Peyer's patch (tissue), 4 donors: ENCODE results near the gene OCRL. TPM values are rescaled to one million over a fixed set of nuclear protein-coding genes. Genes with fewer than 3 reads are reported as not detected.
A peak's percentile ranks its signal among the peaks of the same experiment; 100 is the strongest.

ENCODE experiments used
- DNase-seq, 3 donors: peaks; one replicate each; pipeline ENCODE4 v3.0.0-alpha.2; 2017 to 2019
- H3K27ac ChIP-seq, 4 donors: fragments of 200-600 bp; sonication (generic); one replicate each; pipeline ENCODE4 v1.5.1; 2016 to 2019
- H3K27me3 ChIP-seq, 2 donors: fragments of 200-600 bp; sonication (generic); one replicate each; pipeline ENCODE4 v1.5.1; 2019
- H3K36me3 ChIP-seq, 3 donors: fragments of 200-600 bp; sonication (generic); one replicate each; pipeline ENCODE4 v1.5.1; 2016 to 2019
- H3K4me1 ChIP-seq, 4 donors: fragments of 200-600 bp; sonication (generic); one replicate each; pipeline ENCODE4 v1.5.1; 2016 to 2019
- H3K4me3 ChIP-seq, 4 donors: fragments of 200-600 bp; sonication (generic); 1 replicate in 3 of 4; 2 replicates in 1 of 4; pipeline ENCODE4 v1.5.1; 2016 to 2019; ENCODE audit warnings: mild to moderate bottlenecking in 1 of 4
- H3K9me3 ChIP-seq, 4 donors: fragments of 200-600 bp; sonication (generic); one replicate each; pipeline ENCODE4 v1.5.1; 2016 to 2019; ENCODE audit warnings: mild to moderate bottlenecking in 1 of 4
- POLR2A ChIP-seq, 2 donors: fragments of 450-650 bp; IDR thresholded peaks; one replicate each; pipeline ENCODE4 v1.5.1; 2017; ENCODE audit warnings: antibody characterized with exemption in 2 of 2, mild to moderate bottlenecking in 2 of 2, moderate library complexity in 2 of 2
- total RNA-seq, 4 donors: library from RNA; depleted of rRNA; stranded (reverse); fragments of >200 nt; gene quantifications; one replicate each; pipeline ENCODE4 v1.1.0, GENCODE V29; 2016
- TF ChIP-seq, protein P1 (sequence below), 6 experiments: fragments of 450-650 bp in 4 of 6; fragments of 200-600 bp in 2 of 6; sonication (generic) in 1 of 6; IDR thresholded peaks; one replicate each; pipeline ENCODE4 v1.5.1; 2017 to 2019; ENCODE audit warnings: antibody characterized with exemption in 6 of 6, mild to moderate bottlenecking in 3 of 6, moderate library complexity in 1 of 6

Gene OCRL
- total RNA-seq: 10 to 100 TPM; 19.4 to 33.2 (median 24.5) TPM

DNA sequence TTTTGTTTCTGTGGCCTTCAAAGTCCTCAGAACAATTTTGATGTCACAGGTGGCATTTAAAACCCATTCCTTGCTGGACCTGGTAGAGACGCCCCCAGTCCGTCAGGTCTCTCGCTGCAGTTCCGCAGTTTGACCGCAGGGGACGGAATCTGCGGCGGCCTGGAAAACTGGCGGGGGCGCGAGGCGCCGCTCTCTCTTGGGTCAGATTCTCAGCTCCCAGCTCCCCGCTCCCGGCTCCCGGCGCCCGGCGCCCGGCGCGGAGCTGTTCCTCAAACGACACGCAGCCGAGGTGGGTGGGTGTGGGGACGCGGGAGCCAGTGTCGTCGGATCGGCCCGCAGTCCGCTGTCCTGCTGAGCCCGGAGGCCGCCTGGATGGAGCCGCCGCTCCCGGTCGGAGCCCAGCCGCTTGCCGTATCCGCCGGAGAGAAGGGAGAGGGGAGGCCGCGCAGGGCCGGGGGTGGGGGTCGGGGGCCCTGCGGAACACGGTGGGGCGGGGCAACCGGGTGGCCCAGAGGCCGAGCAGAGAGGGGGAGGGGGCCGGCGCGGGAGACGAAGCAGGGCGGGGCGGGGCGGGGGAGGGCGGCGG, at the start of gene OCRL:
OCRL (plus strand) TSS at position 192 of the 586 bp plus-strand sequence; CDS start at position 373, 181 bp downstream.
- peak; percentile 39 to 77 (median 77) for DNase-seq
- Histone ChIP-seq H3K4me3 (peak within 1 kb of the TSS; percentile 55 to 86 (median 67)), H3K9me3 (no peaks in the 10 kb centered on the region), H3K36me3 (no peaks in the 10 kb centered on the region), H3K27me3 (no peaks in the 10 kb centered on the region), H3K27ac (peak within 1 kb of the TSS; percentile 55 to 90 (median 80)), H3K4me1 (no peaks in the 10 kb centered on the region)
- TF ChIP-seq, protein P1, sequence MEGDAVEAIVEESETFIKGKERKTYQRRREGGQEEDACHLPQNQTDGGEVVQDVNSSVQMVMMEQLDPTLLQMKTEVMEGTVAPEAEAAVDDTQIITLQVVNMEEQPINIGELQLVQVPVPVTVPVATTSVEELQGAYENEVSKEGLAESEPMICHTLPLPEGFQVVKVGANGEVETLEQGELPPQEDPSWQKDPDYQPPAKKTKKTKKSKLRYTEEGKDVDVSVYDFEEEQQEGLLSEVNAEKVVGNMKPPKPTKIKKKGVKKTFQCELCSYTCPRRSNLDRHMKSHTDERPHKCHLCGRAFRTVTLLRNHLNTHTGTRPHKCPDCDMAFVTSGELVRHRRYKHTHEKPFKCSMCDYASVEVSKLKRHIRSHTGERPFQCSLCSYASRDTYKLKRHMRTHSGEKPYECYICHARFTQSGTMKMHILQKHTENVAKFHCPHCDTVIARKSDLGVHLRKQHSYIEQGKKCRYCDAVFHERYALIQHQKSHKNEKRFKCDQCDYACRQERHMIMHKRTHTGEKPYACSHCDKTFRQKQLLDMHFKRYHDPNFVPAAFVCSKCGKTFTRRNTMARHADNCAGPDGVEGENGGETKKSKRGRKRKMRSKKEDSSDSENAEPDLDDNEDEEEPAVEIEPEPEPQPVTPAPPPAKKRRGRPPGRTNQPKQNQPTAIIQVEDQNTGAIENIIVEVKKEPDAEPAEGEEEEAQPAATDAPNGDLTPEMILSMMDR (IDR thresholded peaks at IDR 0.05): peak; percentile 52 to 72 (median 62)
- peak in 1 of 2 donors; percentile 17 for TF ChIP-seq POLR2A (IDR thresholded peaks at IDR 0.05)

DNA sequence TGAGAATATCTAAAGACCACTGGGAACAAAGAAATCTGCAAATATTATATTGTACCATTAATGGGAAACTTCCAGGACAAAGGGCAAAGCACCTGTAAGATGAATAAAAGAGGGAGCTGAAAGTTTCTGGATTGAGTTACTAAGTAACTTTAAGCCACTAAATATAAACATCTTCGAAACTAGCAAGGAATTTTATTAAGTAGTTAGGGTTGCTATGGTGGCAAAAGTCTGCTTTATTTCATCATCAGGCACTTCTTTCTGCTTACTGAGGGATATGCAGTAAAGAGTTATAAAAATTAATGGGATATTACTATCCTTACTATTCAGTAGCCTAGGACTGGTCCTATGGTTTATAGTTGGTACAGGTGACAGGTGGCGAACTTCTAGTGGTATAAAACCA, 49.7 kb upstream of the OCRL start:
- Histone ChIP-seq H3K4me1 (no peaks in the 10 kb centered on the region), H3K9me3 (no peaks in the 10 kb centered on the region), H3K27me3 (no peaks in the 10 kb centered on the region), H3K27ac (no peak overlapping the region), H3K4me3 (no peak overlapping the region), H3K36me3 (no peaks in the 10 kb centered on the region)
- no peak for DNase-seq
- no peak for TF ChIP-seq POLR2A (IDR thresholded peaks at IDR 0.05)
- TF ChIP-seq, protein P1 (IDR thresholded peaks at IDR 0.05): no peak

DNA sequence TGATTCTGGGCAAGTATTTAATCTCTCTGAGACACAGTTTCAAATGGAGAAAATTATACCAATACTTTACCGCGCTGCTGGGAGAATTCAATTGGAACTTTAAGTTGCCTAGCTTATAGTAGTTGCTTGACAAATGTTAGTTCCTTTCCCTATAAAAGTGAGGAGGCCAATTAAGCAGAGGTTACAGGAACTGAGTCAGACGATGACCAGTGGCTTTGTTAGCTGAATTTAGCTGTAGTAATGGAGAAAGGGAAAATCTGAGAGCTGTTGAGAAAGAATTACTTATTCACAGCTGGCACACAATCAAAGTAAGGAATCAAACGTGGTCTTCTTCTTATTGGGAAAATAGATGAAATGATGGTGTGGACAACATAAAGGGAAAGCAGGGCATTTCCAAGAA, 46.4 kb upstream of the OCRL start:
- Histone ChIP-seq H3K27me3 (no peaks in the 10 kb centered on the region), H3K36me3 (no peaks in the 10 kb centered on the region), H3K4me1 (no peaks in the 10 kb centered on the region), H3K27ac (no peak overlapping the region), H3K4me3 (no peak overlapping the region), H3K9me3 (no peaks in the 10 kb centered on the region)
- DNase-seq: no peak
- no peak for TF ChIP-seq POLR2A (IDR thresholded peaks at IDR 0.05)
- TF ChIP-seq, protein P1 (IDR thresholded peaks at IDR 0.05): no peak

DNA sequence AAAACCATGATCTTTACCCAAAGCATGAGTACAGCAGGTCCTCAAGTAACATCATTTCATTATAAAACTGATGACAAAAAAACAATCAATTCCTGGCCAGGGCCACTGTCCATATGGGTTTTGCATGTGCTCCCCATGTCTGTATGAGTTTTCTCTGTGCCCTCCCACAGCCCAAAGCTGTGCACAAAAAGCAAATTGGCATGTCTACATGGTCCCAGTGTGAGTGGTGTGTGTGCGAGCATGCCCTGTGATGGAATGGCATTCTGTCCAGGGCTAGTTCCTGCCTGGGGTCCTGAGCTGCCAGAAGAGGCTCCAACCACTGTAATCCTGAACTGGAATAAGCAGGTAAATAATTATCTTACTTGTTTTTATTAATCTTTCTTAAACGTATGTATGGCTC, 45.2 kb upstream of the OCRL start:
- H3K36me3 ChIP-seq: no peaks in the 10 kb centered on the region
- H3K9me3 ChIP-seq: no peaks in the 10 kb centered on the region
- no peak for TF ChIP-seq POLR2A (IDR thresholded peaks at IDR 0.05)
- TF ChIP-seq, protein P1 (IDR thresholded peaks at IDR 0.05): no peak
- H3K4me3 ChIP-seq: no peak overlapping the region
- H3K4me1 ChIP-seq: no peaks in the 10 kb centered on the region
- no peak overlapping the region for H3K27ac ChIP-seq
- no peaks in the 10 kb centered on the region for H3K27me3 ChIP-seq
- DNase-seq: no peak

DNA sequence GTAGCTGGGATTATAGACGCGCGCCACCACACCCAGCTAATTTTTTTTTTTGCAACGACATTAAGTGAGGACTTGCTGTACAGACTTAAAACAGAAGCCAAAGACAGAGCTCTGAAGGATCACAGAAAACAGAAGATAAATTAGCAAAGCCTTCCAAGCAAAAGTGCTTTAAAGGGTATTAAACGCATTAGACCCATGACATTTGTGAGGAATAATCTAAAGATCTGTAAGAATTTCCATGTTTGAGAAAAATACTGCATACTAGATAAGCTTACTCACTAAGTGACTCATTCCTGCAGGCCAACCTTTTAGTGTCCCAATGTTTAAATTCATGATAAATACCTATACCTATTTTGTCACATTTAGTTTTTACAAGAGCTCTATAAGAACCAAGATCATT, 44.2 kb upstream of the OCRL start:
- no peak overlapping the region for H3K4me3 ChIP-seq
- H3K9me3 ChIP-seq: no peaks in the 10 kb centered on the region
- no peaks in the 10 kb centered on the region for H3K27me3 ChIP-seq
- TF ChIP-seq, protein P1 (IDR thresholded peaks at IDR 0.05): no peak
- no peak for TF ChIP-seq POLR2A (IDR thresholded peaks at IDR 0.05)
- no peak for DNase-seq
- H3K27ac ChIP-seq: no peak overlapping the region
- H3K36me3 ChIP-seq: no peaks in the 10 kb centered on the region
- H3K4me1 ChIP-seq: no peaks in the 10 kb centered on the region
